OCI-LY1 (cell line): ENCODE measurements around the gene CFAP74.

Experiments
- H2AFZ ChIP-seq: fragments of 200-600 bp; sonication (generic), shearing (Covaris generic); 2 replicates; pipeline ENCODE4 v1.6.0; 2014; ENCODE audit warnings: antibody characterized with exemption, mild to moderate bottlenecking, low read length
- H3F3A ChIP-seq: fragments of 200-600 bp; sonication (generic), shearing (Covaris generic); 2 replicates; pipeline ENCODE4 v1.6.0; 2014; ENCODE audit warnings: mild to moderate bottlenecking, antibody characterized with exemption, low read length, moderate library complexity; ENCODE audit not compliant: insufficient read depth
- H3K27ac ChIP-seq: fragments of 200-600 bp; sonication (generic); 2 replicates; pipeline ENCODE4 v1.5.1; 2014; ENCODE audit warnings: low read length, mixed run types, mild to moderate bottlenecking, low read depth; ENCODE audit not compliant: poor library complexity, severe bottlenecking
- H3K27me3 ChIP-seq: fragments of 200-600 bp; sonication (generic); 2 replicates; pipeline ENCODE4 v1.6.0; 2014; ENCODE audit warnings: antibody characterized with exemption, mild to moderate bottlenecking, low read length, moderate library complexity; ENCODE audit not compliant: insufficient read depth
- H3K36me3 ChIP-seq: fragments of 200-600 bp; sonication (generic); 2 replicates; pipeline ENCODE4 v1.6.1; 2014; ENCODE audit warnings: mild to moderate bottlenecking, antibody characterized with exemption, low read length, moderate library complexity, mixed read lengths; ENCODE audit not compliant: insufficient read depth
- H3K4me1 ChIP-seq: fragments of 200-600 bp; sonication (generic); 2 replicates; pipeline ENCODE4 v1.5.1; 2014; ENCODE audit warnings: mild to moderate bottlenecking, low read length, moderate library complexity; ENCODE audit not compliant: insufficient read depth, severe bottlenecking
- H3K4me2 ChIP-seq: fragments of 200-600 bp; sonication (generic), shearing (Covaris generic); 2 replicates; pipeline ENCODE4 v1.6.1; 2014; ENCODE audit warnings: low read length
- H3K4me3 ChIP-seq: fragments of 200-600 bp; sonication (generic); 2 replicates; pipeline ENCODE4 v1.5.1; 2014; ENCODE audit warnings: low read length, low read depth, mild to moderate bottlenecking, mixed read lengths; ENCODE audit not compliant: poor library complexity, severe bottlenecking
- H3K79me2 ChIP-seq: fragments of 200-600 bp; shearing (Covaris generic); 2 replicates; pipeline ENCODE4 v1.6.1; 2016; ENCODE audit warnings: mixed run types, low read length, mixed read lengths; ENCODE audit not compliant: insufficient read depth
- H3K9ac ChIP-seq: fragments of 200-600 bp; sonication (generic), shearing (Covaris generic); 2 replicates; pipeline ENCODE4 v1.6.1; 2014; ENCODE audit warnings: mild to moderate bottlenecking, low read length, mixed read lengths
- H3K9me2 ChIP-seq: fragments of 200-600 bp; sonication (generic), shearing (Covaris generic); 2 replicates; pipeline ENCODE4 v1.6.1; 2014; ENCODE audit warnings: low read depth, mild to moderate bottlenecking, low read length, mixed read lengths
- H3K9me3 ChIP-seq: fragments of 200-600 bp; shearing (Covaris generic); 2 replicates; pipeline ENCODE4 v1.6.1; 2014; ENCODE audit warnings: low read length, mixed read lengths
- H4K20me1 ChIP-seq: fragments of 200-600 bp; sonication (generic), shearing (Covaris generic); 2 replicates; pipeline ENCODE4 v1.6.0; 2016; ENCODE audit warnings: mild to moderate bottlenecking, low read length; ENCODE audit not compliant: insufficient read depth
- CTCF ChIP-seq: fragments of 200-600 bp; sonication (generic), shearing (Covaris generic); IDR thresholded peaks from 2 replicates; pipeline ENCODE4 v1.5.1; 2017; ENCODE audit warnings: mild to moderate bottlenecking, antibody characterized with exemption, low read length, moderate library complexity, mixed read lengths
- EZH2 ChIP-seq: fragments of 200-600 bp; sonication (generic), shearing (Covaris generic); IDR thresholded peaks from 2 replicates; pipeline ENCODE4 v1.8.0; 2017; ENCODE audit warnings: borderline replicate concordance, mixed run types, mild to moderate bottlenecking, antibody characterized with exemption, low read length, moderate library complexity, mixed read lengths

CFAP74 gene

GRCh38 chr1:2038229-2038628 lies 34.6 kb upstream of the CFAP74 start:
- no peak overlapping the region for H3K4me2 ChIP-seq
- no peaks in the 10 kb centered on the region for H3K9me3 ChIP-seq
- no peaks in the 10 kb centered on the region for H4K20me1 ChIP-seq
- H3F3A ChIP-seq = no peaks in the 10 kb centered on the region
- no peaks in the 10 kb centered on the region for H3K79me2 ChIP-seq
- H3K27me3 ChIP-seq = peaks cover 18% of the 10 kb centered on the region; the same call in 1 of the 2 replicates
- no peaks in the 10 kb centered on the region for H3K9me2 ChIP-seq
- no peak overlapping the region for H3K27ac ChIP-seq
- H3K4me3 ChIP-seq = no peak overlapping the region
- H3K36me3 ChIP-seq = no peaks in the 10 kb centered on the region; the same call in 1 of the 2 replicates
- no peak overlapping the region for H3K9ac ChIP-seq
- TF ChIP-seq CTCF = no peak
- TF ChIP-seq EZH2 = no peak
- no peaks in the 10 kb centered on the region for H3K4me1 ChIP-seq
- no peak overlapping the region for H2AFZ ChIP-seq

GRCh38 chr1:2037314-2037979 lies 33.9 kb upstream of the CFAP74 start:
- Histone ChIP-seq H3K4me1 (no peaks in the 10 kb centered on the region), H2AFZ (no peak overlapping the region), H3F3A (no peaks in the 10 kb centered on the region), H3K27ac (no peak overlapping the region), H3K79me2 (no peaks in the 10 kb centered on the region), H3K9me3 (no peaks in the 10 kb centered on the region), H3K9me2 (no peaks in the 10 kb centered on the region), H3K4me3 (no peak overlapping the region), H3K27me3 (peaks cover 18% of the 10 kb centered on the region; the same call in 1 of the 2 replicates), H3K36me3 (no peaks in the 10 kb centered on the region; the same call in 1 of the 2 replicates), H4K20me1 (no peaks in the 10 kb centered on the region), H3K4me2 (no peak overlapping the region), H3K9ac (no peak overlapping the region)
- no peak for TF ChIP-seq CTCF
- no peak for TF ChIP-seq EZH2

- H3K9me2 ChIP-seq = no peaks in the 10 kb centered on the region
- H3K36me3 ChIP-seq = no peaks in the 10 kb centered on the region; the same call in 1 of the 2 replicates
- no peaks in the 10 kb centered on the region for H3K9me3 ChIP-seq
- no peaks in the 10 kb centered on the region for H3K79me2 ChIP-seq
- H3K27ac ChIP-seq = no peak overlapping the region
- peaks cover 18% of the 10 kb centered on the region; the same call in 1 of the 2 replicates for H3K27me3 ChIP-seq
- no peaks in the 10 kb centered on the region for H3F3A ChIP-seq
- no peaks in the 10 kb centered on the region for H3K4me1 ChIP-seq
- no peak overlapping the region for H3K4me3 ChIP-seq
- H3K9ac ChIP-seq = no peak overlapping the region
- no peak overlapping the region for H3K4me2 ChIP-seq
- no peaks in the 10 kb centered on the region for H4K20me1 ChIP-seq
- H2AFZ ChIP-seq = no peak overlapping the region
- TF ChIP-seq CTCF (no peak), EZH2 (no peak)
Measured at GRCh38 chr1:2036287-2036686, 32.7 kb upstream of the CFAP74 start.
